NK-92 treated with Interleukin-12 subunit alpha and Interleukin-12 subunit beta, amount 100 ng/mL, for 24 hours (cell line): ENCODE results near the gene KRTAP27-1.

Experiments
- DNase-seq: peaks from one replicate; lab custom pipeline; 2025; lab: John Stamatoyannopoulos, UW

KRTAP27-1 gene, protein sequence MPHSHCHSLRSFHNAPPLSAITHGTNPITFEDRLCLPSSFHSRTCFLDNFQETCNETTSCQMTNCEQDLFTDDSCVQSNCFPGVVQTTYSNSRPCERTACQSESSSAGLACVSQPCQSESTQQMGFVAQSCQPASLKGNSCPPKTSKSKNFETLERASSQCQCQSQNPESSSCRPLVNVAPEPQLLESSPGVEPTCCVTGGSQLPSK

GRCh38 chr21:30337276-30337744, at the start of gene KRTAP27-1:
Gene KRTAP27-1 (minus strand): TSS chr21:30337694. CDS start chr21:30337668, 26 bp downstream.
- DNase-seq, result no peak

DNA sequence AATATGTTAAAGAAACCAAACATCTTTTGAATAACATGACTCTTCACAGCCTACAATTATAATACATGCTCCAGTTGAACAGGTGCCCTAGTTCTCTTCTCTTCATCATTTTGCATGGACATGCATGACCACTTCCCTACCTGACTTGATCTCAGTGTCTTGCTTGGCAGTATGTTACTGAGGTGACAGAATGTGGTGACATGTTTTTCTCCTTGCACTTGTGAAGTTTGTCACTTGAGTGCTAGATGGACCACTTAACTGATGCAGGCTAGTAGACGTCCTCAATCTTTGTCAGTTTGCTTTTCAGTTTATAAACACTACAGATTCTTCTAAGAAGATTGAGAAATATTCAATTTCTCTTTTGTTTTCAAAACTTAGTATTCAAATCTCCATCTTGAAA, 44.7 kb upstream of the KRTAP27-1 start:
- no peak for DNase-seq

- DNase-seq, result no peak
These were observed 34.8 kb upstream of the KRTAP27-1 start, which contains the start of gene KRTAP13-2 for GRCh38 chr21:30372139-30372770. Gene KRTAP13-2 (minus strand): TSS chr21:30372271. CDS start chr21:30372213, 58 bp downstream.

- no peak for DNase-seq
These were observed 18.4 kb upstream of the KRTAP27-1 start for GRCh38 chr21:30355906-30356305.

- DNase-seq, result no peak
These were observed 17.0 kb upstream of the KRTAP27-1 start for GRCh38 chr21:30354308-30355005.

DNA sequence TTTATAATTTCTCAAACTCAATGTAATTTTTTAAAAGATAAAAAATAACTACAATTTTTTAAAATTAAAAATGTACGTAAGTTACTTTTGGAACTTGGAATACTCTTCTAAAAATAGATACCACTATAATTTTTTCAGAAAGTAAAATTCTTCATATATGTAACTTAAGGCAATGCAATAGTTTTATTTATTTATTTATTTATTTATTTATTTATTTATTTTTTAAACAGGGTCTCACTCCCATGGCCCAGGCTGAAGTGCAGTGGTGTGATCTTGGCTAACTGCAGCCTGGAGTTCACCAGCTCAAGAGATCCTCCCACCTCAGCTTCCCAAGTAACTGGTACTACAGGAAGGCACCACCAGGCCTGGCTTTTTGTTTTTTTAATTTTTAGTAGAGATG, 14.0 kb upstream of the KRTAP27-1 start:
- no peak for DNase-seq

- DNase-seq, result no peak
These were observed 12.1 kb upstream of the KRTAP27-1 start for GRCh38 chr21:30349572-30349971.

GRCh38 chr21:30348506-30348905, 11.0 kb upstream of the KRTAP27-1 start, which contains the start of gene KRTAP23-1:
Gene KRTAP23-1 (minus strand): TSS chr21:30348606. CDS start chr21:30348606, 0 bp downstream.
- no peak for DNase-seq

- DNase-seq, result no peak
These were observed 7.5 kb upstream of the KRTAP27-1 start for GRCh38 chr21:30345014-30345413.

GRCh38 chr21:30340714-30341573, 3.5 kb upstream of the KRTAP27-1 start:
- DNase-seq, result no peak

GRCh38 chr21:30338717-30339116, 1.2 kb upstream of the KRTAP27-1 start:
- DNase-seq, result no peak

DNA sequence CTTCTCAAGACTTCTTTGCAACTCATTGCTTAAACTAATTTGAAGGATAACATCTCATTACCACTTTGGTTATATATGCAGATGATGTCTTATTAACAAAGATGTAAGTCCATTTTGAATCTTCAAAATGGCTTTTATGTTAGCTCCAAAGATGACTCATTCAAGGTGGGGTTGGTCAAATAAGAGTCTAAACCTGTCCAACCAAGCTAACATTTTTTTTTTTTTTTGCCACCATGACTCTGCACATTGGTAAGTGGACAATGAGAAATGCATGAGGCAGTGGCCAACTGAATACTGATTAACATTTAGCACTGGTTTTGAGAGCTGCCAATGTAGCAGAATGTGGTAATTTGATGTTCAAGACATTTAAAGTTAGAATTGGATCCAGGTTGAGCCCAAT, 278 bp upstream of the KRTAP27-1 start:
- no peak for DNase-seq

GRCh38 chr21:30336596-30336995, 898 bp downstream of the KRTAP27-1 start:
- no peak for DNase-seq

DNA sequence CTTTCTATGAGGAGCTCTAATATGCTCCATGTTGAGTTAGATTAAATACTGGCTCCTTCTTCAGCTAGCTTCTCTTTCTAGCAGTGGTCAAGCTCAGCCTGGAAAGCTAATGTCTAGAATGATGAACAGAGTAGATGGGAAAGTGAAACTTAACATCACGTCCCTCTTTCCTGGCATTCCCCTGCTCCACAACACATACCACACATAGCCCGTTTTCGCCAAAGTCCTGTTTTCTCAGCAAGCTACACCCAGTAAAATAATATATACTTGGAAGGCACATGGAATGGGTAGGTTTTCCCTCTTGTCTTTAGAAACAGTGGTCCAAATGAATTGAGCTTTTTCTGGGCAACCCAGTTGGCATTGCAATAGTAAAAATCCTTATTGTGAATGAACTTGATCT, 3.8 kb downstream of the KRTAP27-1 start:
- DNase-seq, result no peak

- no peak for DNase-seq
These were observed 4.8 kb downstream of the KRTAP27-1 start for GRCh38 chr21:30332681-30333080.

GRCh38 chr21:30329203-30329875, 8.2 kb downstream of the KRTAP27-1 start:
- DNase-seq, result no peak

DNA sequence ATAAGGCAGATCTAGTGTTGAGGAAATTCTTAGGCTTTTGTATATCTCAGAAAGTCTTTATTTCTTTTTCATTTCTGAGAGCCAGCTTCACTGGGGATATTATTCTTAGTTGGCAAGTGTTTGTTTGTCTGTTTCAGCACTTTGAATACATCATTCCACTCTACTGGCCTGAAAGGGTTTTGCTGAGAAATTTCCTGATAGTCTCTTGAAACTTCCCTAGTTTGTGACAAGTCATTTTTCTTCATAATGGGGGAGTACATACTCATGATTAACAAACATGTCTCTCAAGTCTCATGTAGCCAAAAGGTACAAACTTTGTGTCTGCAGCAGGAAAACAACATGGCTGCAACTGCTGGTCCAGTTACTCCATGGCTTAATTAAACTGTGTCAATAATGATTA, 11.1 kb downstream of the KRTAP27-1 start:
- no peak for DNase-seq

- no peak for DNase-seq
These were observed 17.3 kb downstream of the KRTAP27-1 start, which contains the start of gene KRTAP26-1 for GRCh38 chr21:30320215-30320614. Gene KRTAP26-1 (minus strand): TSS chr21:30320315. CDS start chr21:30320035, 280 bp downstream.

DNA sequence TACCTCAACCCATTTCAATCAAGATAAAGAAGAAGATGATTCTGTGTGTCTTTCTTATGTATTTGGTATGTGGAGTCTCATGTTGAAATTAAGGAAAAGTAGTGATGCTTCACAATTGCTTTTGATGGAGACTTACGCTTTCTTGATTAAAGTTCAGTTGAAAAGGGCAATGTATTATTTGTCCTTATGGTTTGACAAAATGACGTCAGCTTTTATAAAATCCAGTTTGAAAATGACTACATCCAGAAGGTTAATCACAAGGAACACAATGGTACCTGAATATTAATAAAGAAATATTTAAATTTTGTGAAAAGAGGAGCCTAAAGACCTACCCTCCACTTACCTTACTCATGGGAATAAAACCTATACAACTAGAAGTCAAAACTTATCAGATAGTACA, 21.8 kb downstream of the KRTAP27-1 start:
- DNase-seq, result no peak

- no peak for DNase-seq
These were observed 30.6 kb downstream of the KRTAP27-1 start for GRCh38 chr21:30306884-30307283.

GRCh38 chr21:30305136-30305535, 32.4 kb downstream of the KRTAP27-1 start:
- no peak for DNase-seq
